Measurements from ENCODE around the gene USP47. TPM values are rescaled to one million over a fixed set of nuclear protein-coding genes. Genes with fewer than 3 reads are reported as not detected.

USP47 gene
- total and polyA plus RNA-seq, 9 of the 15 experiments (the other 6 are each of a cell fraction or from before 2014, with no cell fraction given): 13.1 to 63.6 (median 34.7) TPM

DNA sequence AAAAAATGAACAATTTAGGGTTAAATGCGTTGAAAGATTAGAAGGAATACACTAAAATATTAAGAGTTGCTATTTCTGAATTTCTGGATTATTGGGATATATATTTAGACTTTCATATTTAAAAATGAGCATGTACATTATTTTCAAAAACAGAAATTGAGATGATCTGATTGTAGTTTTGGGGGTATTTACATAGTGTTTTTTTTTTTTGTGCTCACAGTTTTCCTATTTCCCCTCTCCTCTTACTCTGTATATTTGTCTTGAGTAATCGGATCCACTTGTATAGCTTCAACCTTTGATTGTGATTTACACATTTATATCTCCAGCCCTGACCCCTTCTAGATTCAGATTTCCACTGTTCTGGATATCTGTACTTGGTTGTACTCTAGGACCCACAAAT is 5.3 kb downstream of the USP47 start:
- Histone ChIP-seq H3K9me3 (replicated peaks; ENCODE audit: control insufficient read depth, insufficient read depth, low read depth, low read length) (no peaks in the 10 kb centered on the region), H3K79me2 (ENCODE audit: control insufficient read depth, insufficient read depth, low read length) (peaks cover 100% of the 10 kb centered on the region), H3K9ac (ENCODE audit: insufficient read depth in 1 of 2, low read depth in 2 of 2, low read length in 2 of 2) (no peak overlapping the region; a peak in 1 of 4 replicates), H3K4me3 (no peak overlapping the region), H3K36me3 (ENCODE audit: control insufficient read depth, insufficient read depth, low read length) (no peaks in the 10 kb centered on the region; the same call in 2 of the 3 replicates), H4K20me1 (replicated peaks; ENCODE audit: control insufficient read depth, insufficient read depth, low read length) (peaks cover 16% of the 10 kb centered on the region; the same call in 1 of the 2 replicates), H3K27ac (ENCODE audit: extremely low read depth, low read depth, low read length) (no peak overlapping the region), H3K27me3 (ENCODE audit: control insufficient read depth in 2 of 2, insufficient read depth in 2 of 2, low read length in 2 of 2) (no peaks in the 10 kb centered on the region), H3K4me1 (replicated peaks in 1 of 2; ENCODE audit: control insufficient read depth in 2 of 2, insufficient read depth in 2 of 2, low read length in 2 of 2) (peaks cover 12 to 60% of the 10 kb centered on the region in 2 experiments; a peak in 4 of 5 replicates), H2AFZ (ENCODE audit: low read depth, low read length) (no peak overlapping the region), H3K9me1 (ENCODE audit: control insufficient read depth, insufficient read depth, low read length) (no peaks in the 10 kb centered on the region), H3K4me2 (ENCODE audit: insufficient read depth, low read length) (no peak overlapping the region)
- POLR2A ChIA-PET: interaction anchor here (6.6 kb wide), 1 partner anchor 9 kb away, joined by 46 read pairs; no protein-coding TSS in a partner anchor
- no TSS peak for BruUV-seq (replicated peaks)
- no peak for FAIRE-seq
- 77% methylated on average over 2 of the region's 2 CpGs for WGBS (ENCODE audit: insufficient coverage, low coverage, missing lambda C conversion rate)
- no peak for ATAC-seq
- CTCF ChIA-PET (ENCODE audit: low intra/inter-chr PET ratio): no interaction called here
- DNase-seq (ENCODE audit: extremely low read depth in 1 of 4, low spot score in 3 of 4): no peak
- intact Hi-C loops (cut with micrococcal nuclease) (no loop called here), in situ Hi-C loops (cut with MboI) (no loop called here)
- no peak for TF ChIP-seq POLR2B (IDR thresholded peaks at IDR 0.05; ENCODE audit: low read depth, partially characterized antibody)
- TF ChIP-seq ZBTB1 (CRISPR knock-in tag; IDR thresholded peaks at IDR 0.05; ENCODE audit: borderline replicate concordance, low read depth): no peak
- no peak for TF ChIP-seq MEF2D (tag; conservative IDR thresholded peaks at IDR 0.05; ENCODE audit: low read depth)
- no peak for TF ChIP-seq EP400 (IDR thresholded peaks at IDR 0.05)
- TF ChIP-seq, protein P1, sequence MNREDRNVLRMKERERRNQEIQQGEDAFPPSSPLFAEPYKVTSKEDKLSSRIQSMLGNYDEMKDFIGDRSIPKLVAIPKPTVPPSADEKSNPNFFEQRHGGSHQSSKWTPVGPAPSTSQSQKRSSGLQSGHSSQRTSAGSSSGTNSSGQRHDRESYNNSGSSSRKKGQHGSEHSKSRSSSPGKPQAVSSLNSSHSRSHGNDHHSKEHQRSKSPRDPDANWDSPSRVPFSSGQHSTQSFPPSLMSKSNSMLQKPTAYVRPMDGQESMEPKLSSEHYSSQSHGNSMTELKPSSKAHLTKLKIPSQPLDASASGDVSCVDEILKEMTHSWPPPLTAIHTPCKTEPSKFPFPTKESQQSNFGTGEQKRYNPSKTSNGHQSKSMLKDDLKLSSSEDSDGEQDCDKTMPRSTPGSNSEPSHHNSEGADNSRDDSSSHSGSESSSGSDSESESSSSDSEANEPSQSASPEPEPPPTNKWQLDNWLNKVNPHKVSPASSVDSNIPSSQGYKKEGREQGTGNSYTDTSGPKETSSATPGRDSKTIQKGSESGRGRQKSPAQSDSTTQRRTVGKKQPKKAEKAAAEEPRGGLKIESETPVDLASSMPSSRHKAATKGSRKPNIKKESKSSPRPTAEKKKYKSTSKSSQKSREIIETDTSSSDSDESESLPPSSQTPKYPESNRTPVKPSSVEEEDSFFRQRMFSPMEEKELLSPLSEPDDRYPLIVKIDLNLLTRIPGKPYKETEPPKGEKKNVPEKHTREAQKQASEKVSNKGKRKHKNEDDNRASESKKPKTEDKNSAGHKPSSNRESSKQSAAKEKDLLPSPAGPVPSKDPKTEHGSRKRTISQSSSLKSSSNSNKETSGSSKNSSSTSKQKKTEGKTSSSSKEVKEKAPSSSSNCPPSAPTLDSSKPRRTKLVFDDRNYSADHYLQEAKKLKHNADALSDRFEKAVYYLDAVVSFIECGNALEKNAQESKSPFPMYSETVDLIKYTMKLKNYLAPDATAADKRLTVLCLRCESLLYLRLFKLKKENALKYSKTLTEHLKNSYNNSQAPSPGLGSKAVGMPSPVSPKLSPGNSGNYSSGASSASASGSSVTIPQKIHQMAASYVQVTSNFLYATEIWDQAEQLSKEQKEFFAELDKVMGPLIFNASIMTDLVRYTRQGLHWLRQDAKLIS (CRISPR knock-in tag; IDR thresholded peaks at IDR 0.05): no peak
- no peak for TF ChIP-seq FOXA1 (IDR thresholded peaks at IDR 0.05; ENCODE audit: borderline replicate concordance)
- TF ChIP-seq NR2C1 (IDR thresholded peaks at IDR 0.05): no peak
- no peak for TF ChIP-seq NR2C1 (tag; IDR thresholded peaks at IDR 0.05)
- TF ChIP-seq, protein P2, sequence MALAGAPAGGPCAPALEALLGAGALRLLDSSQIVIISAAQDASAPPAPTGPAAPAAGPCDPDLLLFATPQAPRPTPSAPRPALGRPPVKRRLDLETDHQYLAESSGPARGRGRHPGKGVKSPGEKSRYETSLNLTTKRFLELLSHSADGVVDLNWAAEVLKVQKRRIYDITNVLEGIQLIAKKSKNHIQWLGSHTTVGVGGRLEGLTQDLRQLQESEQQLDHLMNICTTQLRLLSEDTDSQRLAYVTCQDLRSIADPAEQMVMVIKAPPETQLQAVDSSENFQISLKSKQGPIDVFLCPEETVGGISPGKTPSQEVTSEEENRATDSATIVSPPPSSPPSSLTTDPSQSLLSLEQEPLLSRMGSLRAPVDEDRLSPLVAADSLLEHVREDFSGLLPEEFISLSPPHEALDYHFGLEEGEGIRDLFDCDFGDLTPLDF (CRISPR knock-in tag; IDR thresholded peaks at IDR 0.05): no peak
- TF ChIP-seq, protein P3, sequence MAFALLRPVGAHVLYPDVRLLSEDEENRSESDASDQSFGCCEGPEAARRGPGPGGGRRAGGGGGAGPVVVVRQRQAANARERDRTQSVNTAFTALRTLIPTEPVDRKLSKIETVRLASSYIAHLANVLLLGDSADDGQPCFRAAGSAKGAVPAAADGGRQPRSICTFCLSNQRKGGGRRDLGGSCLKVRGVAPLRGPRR (CRISPR knock-in tag; IDR thresholded peaks at IDR 0.05): no peak
- TF ChIP-seq, protein P4, sequence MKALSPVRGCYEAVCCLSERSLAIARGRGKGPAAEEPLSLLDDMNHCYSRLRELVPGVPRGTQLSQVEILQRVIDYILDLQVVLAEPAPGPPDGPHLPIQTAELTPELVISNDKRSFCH (CRISPR knock-in tag; IDR thresholded peaks at IDR 0.05): no peak
- TF ChIP-seq, protein P4 (tag; IDR thresholded peaks at IDR 0.05): no peak
- TF ChIP-seq, protein P5, sequence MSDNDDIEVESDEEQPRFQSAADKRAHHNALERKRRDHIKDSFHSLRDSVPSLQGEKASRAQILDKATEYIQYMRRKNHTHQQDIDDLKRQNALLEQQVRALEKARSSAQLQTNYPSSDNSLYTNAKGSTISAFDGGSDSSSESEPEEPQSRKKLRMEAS (CRISPR knock-in tag; IDR thresholded peaks at IDR 0.05): no peak
- TF ChIP-seq BCOR (IDR thresholded peaks at IDR 0.05): no peak
- TF ChIP-seq, protein P6, sequence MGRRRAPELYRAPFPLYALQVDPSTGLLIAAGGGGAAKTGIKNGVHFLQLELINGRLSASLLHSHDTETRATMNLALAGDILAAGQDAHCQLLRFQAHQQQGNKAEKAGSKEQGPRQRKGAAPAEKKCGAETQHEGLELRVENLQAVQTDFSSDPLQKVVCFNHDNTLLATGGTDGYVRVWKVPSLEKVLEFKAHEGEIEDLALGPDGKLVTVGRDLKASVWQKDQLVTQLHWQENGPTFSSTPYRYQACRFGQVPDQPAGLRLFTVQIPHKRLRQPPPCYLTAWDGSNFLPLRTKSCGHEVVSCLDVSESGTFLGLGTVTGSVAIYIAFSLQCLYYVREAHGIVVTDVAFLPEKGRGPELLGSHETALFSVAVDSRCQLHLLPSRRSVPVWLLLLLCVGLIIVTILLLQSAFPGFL (CRISPR knock-in tag; IDR thresholded peaks at IDR 0.05): no peak
- TF ChIP-seq POLR2H (tag; IDR thresholded peaks at IDR 0.05; ENCODE audit: low read depth): no peak
- no peak for TF ChIP-seq ARID2 (IDR thresholded peaks at IDR 0.05)
